OCI-LY1 (cell line): Measurements from ENCODE around the gene ZMIZ1.

Source experiments
- H2AFZ ChIP-seq: fragments of 200-600 bp; sonication (generic), shearing (Covaris generic); 2 replicates; pipeline ENCODE4 v1.6.0; 2014; ENCODE audit warnings: antibody characterized with exemption, mild to moderate bottlenecking, low read length
- H3F3A ChIP-seq: fragments of 200-600 bp; sonication (generic), shearing (Covaris generic); 2 replicates; pipeline ENCODE4 v1.6.0; 2014; ENCODE audit warnings: mild to moderate bottlenecking, antibody characterized with exemption, low read length, moderate library complexity; ENCODE audit not compliant: insufficient read depth
- H3K27ac ChIP-seq: fragments of 200-600 bp; sonication (generic); 2 replicates; pipeline ENCODE4 v1.5.1; 2014; ENCODE audit warnings: low read length, mixed run types, mild to moderate bottlenecking, low read depth; ENCODE audit not compliant: poor library complexity, severe bottlenecking
- H3K27me3 ChIP-seq: fragments of 200-600 bp; sonication (generic); 2 replicates; pipeline ENCODE4 v1.6.0; 2014; ENCODE audit warnings: antibody characterized with exemption, mild to moderate bottlenecking, low read length, moderate library complexity; ENCODE audit not compliant: insufficient read depth
- H3K36me3 ChIP-seq: fragments of 200-600 bp; sonication (generic); 2 replicates; pipeline ENCODE4 v1.6.1; 2014; ENCODE audit warnings: mild to moderate bottlenecking, antibody characterized with exemption, low read length, moderate library complexity, mixed read lengths; ENCODE audit not compliant: insufficient read depth
- H3K4me1 ChIP-seq: fragments of 200-600 bp; sonication (generic); 2 replicates; pipeline ENCODE4 v1.5.1; 2014; ENCODE audit warnings: mild to moderate bottlenecking, low read length, moderate library complexity; ENCODE audit not compliant: insufficient read depth, severe bottlenecking
- H3K4me2 ChIP-seq: fragments of 200-600 bp; sonication (generic), shearing (Covaris generic); 2 replicates; pipeline ENCODE4 v1.6.1; 2014; ENCODE audit warnings: low read length
- H3K4me3 ChIP-seq: fragments of 200-600 bp; sonication (generic); 2 replicates; pipeline ENCODE4 v1.5.1; 2014; ENCODE audit warnings: low read length, low read depth, mild to moderate bottlenecking, mixed read lengths; ENCODE audit not compliant: poor library complexity, severe bottlenecking
- H3K79me2 ChIP-seq: fragments of 200-600 bp; shearing (Covaris generic); 2 replicates; pipeline ENCODE4 v1.6.1; 2016; ENCODE audit warnings: mixed run types, low read length, mixed read lengths; ENCODE audit not compliant: insufficient read depth
- H3K9ac ChIP-seq: fragments of 200-600 bp; sonication (generic), shearing (Covaris generic); 2 replicates; pipeline ENCODE4 v1.6.1; 2014; ENCODE audit warnings: mild to moderate bottlenecking, low read length, mixed read lengths
- H3K9me2 ChIP-seq: fragments of 200-600 bp; sonication (generic), shearing (Covaris generic); 2 replicates; pipeline ENCODE4 v1.6.1; 2014; ENCODE audit warnings: low read depth, mild to moderate bottlenecking, low read length, mixed read lengths
- H3K9me3 ChIP-seq: fragments of 200-600 bp; shearing (Covaris generic); 2 replicates; pipeline ENCODE4 v1.6.1; 2014; ENCODE audit warnings: low read length, mixed read lengths
- H4K20me1 ChIP-seq: fragments of 200-600 bp; sonication (generic), shearing (Covaris generic); 2 replicates; pipeline ENCODE4 v1.6.0; 2016; ENCODE audit warnings: mild to moderate bottlenecking, low read length; ENCODE audit not compliant: insufficient read depth
- CTCF ChIP-seq: fragments of 200-600 bp; sonication (generic), shearing (Covaris generic); IDR thresholded peaks from 2 replicates; pipeline ENCODE4 v1.5.1; 2017; ENCODE audit warnings: mild to moderate bottlenecking, antibody characterized with exemption, low read length, moderate library complexity, mixed read lengths
- EZH2 ChIP-seq: fragments of 200-600 bp; sonication (generic), shearing (Covaris generic); IDR thresholded peaks from 2 replicates; pipeline ENCODE4 v1.8.0; 2017; ENCODE audit warnings: borderline replicate concordance, mixed run types, mild to moderate bottlenecking, antibody characterized with exemption, low read length, moderate library complexity, mixed read lengths

ZMIZ1 gene

GRCh38 chr10:79111846-79112614 lies 43.3 kb downstream of the ZMIZ1 start:
- Histone ChIP-seq H4K20me1 (no peaks in the 10 kb centered on the region), H3K4me1 (no peaks in the 10 kb centered on the region), H2AFZ (no peak overlapping the region), H3F3A (no peaks in the 10 kb centered on the region), H3K4me3 (no peak overlapping the region), H3K27ac (no peak overlapping the region), H3K9me2 (no peaks in the 10 kb centered on the region), H3K27me3 (no peaks in the 10 kb centered on the region), H3K4me2 (no peak overlapping the region), H3K9ac (no peak overlapping the region), H3K36me3 (no peaks in the 10 kb centered on the region), H3K79me2 (no peaks in the 10 kb centered on the region), H3K9me3 (no peaks in the 10 kb centered on the region)
- no peak for TF ChIP-seq CTCF
- no peak for TF ChIP-seq EZH2

GRCh38 chr10:79112881-79113431 lies 44.2 kb downstream of the ZMIZ1 start:
- Histone ChIP-seq H3K79me2 (no peaks in the 10 kb centered on the region), H2AFZ (no peak overlapping the region), H3K9me2 (no peaks in the 10 kb centered on the region), H3K27me3 (no peaks in the 10 kb centered on the region), H3K27ac (no peak overlapping the region), H4K20me1 (no peaks in the 10 kb centered on the region), H3K4me1 (no peaks in the 10 kb centered on the region), H3K4me2 (no peak overlapping the region), H3K36me3 (no peaks in the 10 kb centered on the region), H3K9me3 (no peaks in the 10 kb centered on the region), H3K9ac (no peak overlapping the region), H3F3A (no peaks in the 10 kb centered on the region), H3K4me3 (no peak overlapping the region)
- TF ChIP-seq CTCF, result no peak
- no peak for TF ChIP-seq EZH2

GRCh38 chr10:79113827-79114226 lies 45.1 kb downstream of the ZMIZ1 start:
- no peak overlapping the region for H2AFZ ChIP-seq
- H3K4me2 ChIP-seq, result no peak overlapping the region
- no peaks in the 10 kb centered on the region for H3F3A ChIP-seq
- no peaks in the 10 kb centered on the region for H3K9me2 ChIP-seq
- H3K79me2 ChIP-seq, result no peaks in the 10 kb centered on the region
- H4K20me1 ChIP-seq, result no peaks in the 10 kb centered on the region
- H3K27ac ChIP-seq, result no peak overlapping the region
- no peak for TF ChIP-seq EZH2
- TF ChIP-seq CTCF, result no peak
- H3K4me3 ChIP-seq, result no peak overlapping the region
- H3K36me3 ChIP-seq, result no peaks in the 10 kb centered on the region
- no peaks in the 10 kb centered on the region for H3K4me1 ChIP-seq
- no peak overlapping the region for H3K9ac ChIP-seq
- no peaks in the 10 kb centered on the region for H3K9me3 ChIP-seq
- H3K27me3 ChIP-seq, result no peaks in the 10 kb centered on the region
